B cell (primary cell): ENCODE data around the gene TMEM201.

Experiments used
- CTCF ChIP-seq: fragments of 200-600 bp; IDR thresholded peaks from one replicate; pipeline ENCODE4 v1.8.0; 2022; ENCODE audit warnings: antibody characterized with exemption, mild to moderate bottlenecking
- EZH2 ChIP-seq: IDR thresholded peaks from 2 replicates; pipeline ENCODE4 v1.6.1; 2012; ENCODE audit warnings: borderline replicate concordance, low read depth, mild to moderate bottlenecking, moderate library complexity, low read length; ENCODE audit not compliant: insufficient read depth, poor library complexity, severe bottlenecking

- TF ChIP-seq CTCF (no peak), EZH2 (no peak)
Observed at GRCh38 chr1:9658199-9658598, 69.5 kb downstream of the TMEM201 start.
